HepG2 (cell line): ENCODE data around the gene DUS3L. TPM values are rescaled to one million over a fixed set of nuclear protein-coding genes. Genes with fewer than 3 reads are reported as not detected.
A peak's percentile ranks its signal among the peaks of the same experiment; 100 is the strongest.

Experiments
- ATAC-seq: fragments of 200-7000 bp; cut with Tn5 transposase; 3 replicates; pipeline ENCODE4 v1.9.1; 2020; ENCODE audit warnings: mild to moderate bottlenecking, moderate library complexity
- BruUV-seq: library from RNA; stranded (reverse); fragments of 400-500 nt; replicated peaks from 2 replicates; lab custom pipeline; 2021; lab: Mats Ljungman, UMichigan
- CTCF ChIA-PET: fragments of 300-600 bp; formaldehyde crosslinking; extraction: SDS; loops from one replicate; lab custom pipeline; 2021; ENCODE audit warnings: low total read pairs, inconsistent platforms, low intra/inter-chr PET ratio; lab: Yijun Ruan, JAX
- POLR2A ChIA-PET: fragments of 350-600 bp; sonication (Branson Sonifier 250); formaldehyde crosslinking; loops from one replicate; lab custom pipeline; 2020; ENCODE audit warnings: antibody characterized with exemption, inconsistent platforms; lab: Yijun Ruan, JAX
- DNase-seq: peaks from one replicate; pipeline ENCODE4 v3.0.0-alpha.2; 2015; ENCODE audit warnings: low spot score
- FAIRE-seq: peaks from 3 replicates; lab custom pipeline; 2011; peaks lifted over from hg19 to GRCh38; lab: Jason Lieb, UNC
- H2AFZ ChIP-seq: one replicate; pipeline ENCODE4 v1.6.1; 2011; ENCODE audit warnings: low read length, inconsistent platforms
- H3K27ac ChIP-seq: fragments of 300-600 bp; 3 replicates; pipeline ENCODE4 v1.8.0; 2011; ENCODE audit warnings: mixed run types, mild to moderate bottlenecking, mixed read lengths, low read length, inconsistent platforms; ENCODE audit not compliant: insufficient read depth; ENCODE audit errors: extremely low read length
- H3K27me3 ChIP-seq, 2 experiments: fragments of 200-600 bp in 1 of 2; 2 replicates in 1 of 2; 3 replicates in 1 of 2; pipeline versions ENCODE4 v1.6.0 to v1.8.0; 2011; ENCODE audit warnings: low read length in 2 of 2, mild to moderate bottlenecking in 2 of 2, moderate library complexity in 2 of 2, inconsistent platforms in 1 of 2; ENCODE audit not compliant: insufficient read depth in 2 of 2, control insufficient read depth in 1 of 2
- H3K36me3 ChIP-seq, 2 experiments: fragments of 200-600 bp in 1 of 2; replicated peaks in 1 of 2; 2 replicates in 1 of 2; 3 replicates in 1 of 2; pipeline versions ENCODE4 v1.5.1 to v1.8.0; 2011; ENCODE audit warnings: low read length in 2 of 2, inconsistent platforms in 1 of 2; ENCODE audit not compliant: insufficient read depth in 2 of 2, control insufficient read depth in 1 of 2
- H3K4me1 ChIP-seq: 2 replicates; pipeline ENCODE4 v1.5.1; 2012; ENCODE audit warnings: low read length, inconsistent platforms; ENCODE audit not compliant: insufficient read depth
- H3K4me2 ChIP-seq: 2 replicates; pipeline ENCODE4 v1.6.0; 2011; ENCODE audit warnings: low read depth, low read length, inconsistent platforms
- H3K4me3 ChIP-seq, 3 experiments: fragments of 200-600 bp in 1 of 3; sonication (generic), shearing (Covaris generic) in 1 of 3; replicated peaks in 1 of 3; 2 replicates each; pipeline ENCODE4 v1.5.1; 2011 to 2016; ENCODE audit warnings: low read length in 3 of 3, inconsistent platforms in 2 of 3, low read depth in 2 of 3, mild to moderate bottlenecking in 2 of 3, control low read depth in 1 of 3, mixed read lengths in 1 of 3; ENCODE audit not compliant: insufficient read depth in 1 of 3
- H3K79me2 ChIP-seq: one replicate; pipeline ENCODE4 v1.6.1; 2011; ENCODE audit warnings: low read length, inconsistent platforms; ENCODE audit not compliant: insufficient read depth
- H3K9ac ChIP-seq: 2 replicates; pipeline ENCODE4 v1.6.0; 2011; ENCODE audit warnings: mild to moderate bottlenecking, low read depth, low read length, inconsistent platforms; ENCODE audit not compliant: insufficient read depth
- H3K9me3 ChIP-seq: 2 replicates; pipeline ENCODE4 v1.5.1; 2012; ENCODE audit warnings: mild to moderate bottlenecking, low read length
- H4K20me1 ChIP-seq: 2 replicates; pipeline ENCODE4 v1.6.0; 2011; ENCODE audit warnings: inconsistent platforms, mild to moderate bottlenecking, low read length, moderate library complexity; ENCODE audit not compliant: insufficient read depth
- CBFB ChIP-seq: sonication (generic); formaldehyde crosslinking; IDR thresholded peaks from 2 replicates; pipeline ENCODE4 v1.4.0; 2020; ENCODE audit warnings: missing genetic modification reagents
- DR1 ChIP-seq: sonication (generic); formaldehyde crosslinking; IDR thresholded peaks from 2 replicates; pipeline ENCODE4 v1.8.0; 2021; ENCODE audit warnings: mild to moderate bottlenecking, missing genetic modification reagents, inconsistent platforms
- FOXC1 ChIP-seq: sonication (generic); formaldehyde crosslinking; IDR thresholded peaks from 2 replicates; pipeline ENCODE4 v1.8.0; 2022; ENCODE audit warnings: mild to moderate bottlenecking, missing genetic modification reagents, borderline replicate concordance
- IRX3 ChIP-seq: sonication (generic); formaldehyde crosslinking; IDR thresholded peaks from 2 replicates; pipeline ENCODE4 v1.8.1; 2023; ENCODE audit warnings: mild to moderate bottlenecking, low read depth, missing genetic modification reagents, borderline replicate concordance
- MED13 ChIP-seq: sonication (generic); formaldehyde crosslinking; IDR thresholded peaks from 2 replicates; pipeline ENCODE4 v1.5.0; 2020; ENCODE audit warnings: missing genetic modification reagents
- NBN ChIP-seq: fragments of 450-650 bp; conservative IDR thresholded peaks from 2 replicates; pipeline ENCODE4 v1.6.1; 2017
- NFYC ChIP-seq: IDR thresholded peaks from 2 replicates; pipeline ENCODE4 v1.6.1; 2016; ENCODE audit warnings: missing genetic modification reagents, missing compliant biosample characterization
- SRSF9 ChIP-seq: fragments of 200-400 bp; formaldehyde crosslinking; IDR thresholded peaks from 2 replicates; pipeline ENCODE4 v1.6.1; 2018; ENCODE audit warnings: borderline replicate concordance, mild to moderate bottlenecking, low read depth, low read length; ENCODE audit not compliant: insufficient read depth, poor library complexity, severe bottlenecking
- ZNF282 ChIP-seq: fragments of 450-650 bp; IDR thresholded peaks from 2 replicates; pipeline ENCODE4 v1.6.1; 2018; ENCODE audit not compliant: partially characterized antibody
- ZNF543 ChIP-seq: sonication (generic); formaldehyde crosslinking; IDR thresholded peaks from 2 replicates; pipeline ENCODE4 v1.4.0; 2020; ENCODE audit warnings: mild to moderate bottlenecking, missing genetic modification reagents
- ZNF772 ChIP-seq: sonication (generic); formaldehyde crosslinking; IDR thresholded peaks from 2 replicates; pipeline ENCODE4 v1.5.0; 2020; ENCODE audit warnings: mild to moderate bottlenecking, missing genetic modification reagents
- WGBS: methylation state at CpG from one replicate; pipeline ENCODE4 v1.1.6; 2017; ENCODE audit warnings: low lambda C conversion rate; 5-methylcytosine and 5-hydroxymethylcytosine counted together
- in situ Hi-C: cut with HindIII; loops from 2 replicates; pipeline ENCODE4 v1.10.0; 2017; ENCODE audit warnings: low pct_unique_long_range_greater_than_20kb; ENCODE audit not compliant: extremely low pct_ligation_motif_present
- intact Hi-C: fragments of 100-400 bp; cut with micrococcal nuclease; formaldehyde crosslinking; loops from one replicate; pipeline ENCODE4 v1.10.0; 2022; ENCODE audit not compliant: unreplicated experiment
- polyA plus RNA-seq, 8 experiments: library from polyadenylated mRNA; depleted of rRNA in 3 of 8; stranded (reverse) in 7 of 8; unstranded in 1 of 8; fragments of >200 nt; fragmentation: Illumina TruSeq in 4 of 8; extraction: Trizol in 4 of 8; gene quantifications; 2 replicates each; pipeline versions ENCODE4 v1.2.1 to v1.2.3, GENCODE V29; 2011 to 2016; ENCODE audit warnings: low read depth in 4 of 8, missing spikeins in 1 of 8, mixed read lengths in 1 of 8; ENCODE audit not compliant: insufficient read depth in 1 of 8
- total RNA-seq, 5 experiments: library from RNA; depleted of rRNA; stranded (reverse); fragments of >200 nt; fragmentation: Illumina TruSeq; extraction: Trizol; gene quantifications; 2 replicates each; pipeline ENCODE4 v1.2.3, GENCODE V29; 2016; ENCODE audit warnings: low read depth in 1 of 5
- TF ChIP-seq, protein P1 (sequence below): sonication (generic); formaldehyde crosslinking; IDR thresholded peaks from 2 replicates; pipeline ENCODE4 v1.4.0; 2020; ENCODE audit warnings: missing genetic modification reagents, mild to moderate bottlenecking, borderline replicate concordance
- TF ChIP-seq, protein P2 (sequence below): sonication (generic); formaldehyde crosslinking; IDR thresholded peaks from one replicate; pipeline ENCODE4 v1.5.1; 2020; ENCODE audit warnings: mild to moderate bottlenecking, missing genetic modification reagents; ENCODE audit errors: not compliant biosample characterization

The DUS3L gene
- total and polyA plus RNA-seq, 2 of the 13 experiments (the other 11 are each of a cell fraction or from before 2014, with no cell fraction given), result 13.3 to 25.1 TPM

DNA sequence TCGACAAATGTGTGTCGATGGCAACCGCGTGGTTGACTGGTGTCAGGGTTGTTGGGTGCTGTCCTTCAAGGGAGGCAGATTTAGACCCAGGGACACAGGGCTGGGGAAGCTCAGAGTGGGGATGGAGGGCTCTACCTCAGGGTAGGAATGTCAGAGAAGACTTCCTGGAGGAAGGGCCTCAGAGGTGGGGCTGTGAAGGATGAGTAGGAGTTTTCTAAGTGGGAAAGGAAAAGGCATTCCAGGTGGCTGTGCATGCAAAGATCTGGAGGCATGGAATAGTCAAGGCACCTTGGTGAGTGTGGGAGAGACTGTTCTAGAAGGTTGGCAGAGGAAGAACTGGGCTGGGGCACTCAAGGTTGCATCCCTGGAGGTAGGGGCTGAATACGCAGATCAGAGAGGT lies 15.9 kb upstream of the DUS3L start (continued):
- no peak for TF ChIP-seq ZNF282
- TF ChIP-seq MED13 (CRISPR knock-in tag), result no peak
- no peak for TF ChIP-seq NFYC

DNA sequence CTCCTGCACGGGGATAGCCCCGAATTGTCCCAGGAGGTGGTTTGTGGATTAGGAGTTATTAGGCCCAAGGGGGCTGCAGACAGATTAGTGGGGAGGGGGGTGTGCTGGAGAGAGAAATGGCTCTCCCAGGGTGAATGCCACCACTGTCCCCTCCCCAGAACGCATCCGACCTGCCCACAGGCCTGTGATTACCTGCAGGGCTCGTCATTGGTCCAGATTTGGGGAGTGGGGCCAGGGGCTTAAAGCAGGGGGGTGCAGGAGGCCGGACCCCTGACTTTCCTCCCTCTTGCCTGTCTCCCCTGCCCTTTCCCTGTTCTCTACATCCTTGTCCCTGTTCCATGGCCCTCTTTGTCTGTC lies 15.1 kb upstream of the DUS3L start:
- Histone ChIP-seq H2AFZ (no peak overlapping the region), H3K79me2 (no peaks in the 10 kb centered on the region), H3K36me3 (no peaks in the 10 kb centered on the region), H4K20me1 (no peaks in the 10 kb centered on the region), H3K27me3 (no peaks in the 10 kb centered on the region), H3K4me3 (peak overlapping the region; percentile 56 to 75 (median 63); a peak in 4 of 6 replicates), H3K4me1 (peaks cover 50% of the 10 kb centered on the region), H3K27ac (no peak overlapping the region), H3K9ac (peak overlapping the region; percentile 47; the same call in 1 of the 2 replicates), H3K9me3 (no peaks in the 10 kb centered on the region), H3K4me2 (peak overlapping the region; percentile 83)
- WGBS, result 33% methylated on average over 6 of the region's 6 CpGs
- BruUV-seq, result no TSS peak
- ATAC-seq (no peak), DNase-seq (no peak), FAIRE-seq (no peak)
- POLR2A ChIA-PET, result interaction anchor here (1.1 kb wide), 1 partner anchor 99 kb away, joined by 4 read pairs; the partner anchor contains the start of gene VMAC
- CTCF ChIA-PET, result interaction anchor here (3.3 to 4.6 kb wide), 3 partner anchors 17 to 86 kb away, joined by 19 to 71 read pairs (median 30); no protein-coding TSS in a partner anchor
- intact Hi-C loops (loop anchor here (10.0 kb wide), 1 partner anchor 219 kb away; no protein-coding TSS in a partner anchor), in situ Hi-C loops (loop anchor here (5.0 kb wide), 1 partner anchor 86 kb away; no protein-coding TSS in a partner anchor)
- TF ChIP-seq, protein P1, sequence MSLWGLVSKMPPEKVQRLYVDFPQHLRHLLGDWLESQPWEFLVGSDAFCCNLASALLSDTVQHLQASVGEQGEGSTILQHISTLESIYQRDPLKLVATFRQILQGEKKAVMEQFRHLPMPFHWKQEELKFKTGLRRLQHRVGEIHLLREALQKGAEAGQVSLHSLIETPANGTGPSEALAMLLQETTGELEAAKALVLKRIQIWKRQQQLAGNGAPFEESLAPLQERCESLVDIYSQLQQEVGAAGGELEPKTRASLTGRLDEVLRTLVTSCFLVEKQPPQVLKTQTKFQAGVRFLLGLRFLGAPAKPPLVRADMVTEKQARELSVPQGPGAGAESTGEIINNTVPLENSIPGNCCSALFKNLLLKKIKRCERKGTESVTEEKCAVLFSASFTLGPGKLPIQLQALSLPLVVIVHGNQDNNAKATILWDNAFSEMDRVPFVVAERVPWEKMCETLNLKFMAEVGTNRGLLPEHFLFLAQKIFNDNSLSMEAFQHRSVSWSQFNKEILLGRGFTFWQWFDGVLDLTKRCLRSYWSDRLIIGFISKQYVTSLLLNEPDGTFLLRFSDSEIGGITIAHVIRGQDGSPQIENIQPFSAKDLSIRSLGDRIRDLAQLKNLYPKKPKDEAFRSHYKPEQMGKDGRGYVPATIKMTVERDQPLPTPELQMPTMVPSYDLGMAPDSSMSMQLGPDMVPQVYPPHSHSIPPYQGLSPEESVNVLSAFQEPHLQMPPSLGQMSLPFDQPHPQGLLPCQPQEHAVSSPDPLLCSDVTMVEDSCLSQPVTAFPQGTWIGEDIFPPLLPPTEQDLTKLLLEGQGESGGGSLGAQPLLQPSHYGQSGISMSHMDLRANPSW, result no peak
- TF ChIP-seq FOXC1 (CRISPR knock-in tag) (no peak), SRSF9 (no peak), NBN (no peak), ZNF772 (CRISPR knock-in tag) (peak; percentile 5; the same call in 1 of the 2 replicates), CBFB (no peak), ZNF543 (no peak), IRX3 (CRISPR knock-in tag) (no peak), DR1 (CRISPR knock-in tag) (0 out of 2 replicates have a peak, but pooled peaks have one; percentile 10)
- TF ChIP-seq, protein P2, sequence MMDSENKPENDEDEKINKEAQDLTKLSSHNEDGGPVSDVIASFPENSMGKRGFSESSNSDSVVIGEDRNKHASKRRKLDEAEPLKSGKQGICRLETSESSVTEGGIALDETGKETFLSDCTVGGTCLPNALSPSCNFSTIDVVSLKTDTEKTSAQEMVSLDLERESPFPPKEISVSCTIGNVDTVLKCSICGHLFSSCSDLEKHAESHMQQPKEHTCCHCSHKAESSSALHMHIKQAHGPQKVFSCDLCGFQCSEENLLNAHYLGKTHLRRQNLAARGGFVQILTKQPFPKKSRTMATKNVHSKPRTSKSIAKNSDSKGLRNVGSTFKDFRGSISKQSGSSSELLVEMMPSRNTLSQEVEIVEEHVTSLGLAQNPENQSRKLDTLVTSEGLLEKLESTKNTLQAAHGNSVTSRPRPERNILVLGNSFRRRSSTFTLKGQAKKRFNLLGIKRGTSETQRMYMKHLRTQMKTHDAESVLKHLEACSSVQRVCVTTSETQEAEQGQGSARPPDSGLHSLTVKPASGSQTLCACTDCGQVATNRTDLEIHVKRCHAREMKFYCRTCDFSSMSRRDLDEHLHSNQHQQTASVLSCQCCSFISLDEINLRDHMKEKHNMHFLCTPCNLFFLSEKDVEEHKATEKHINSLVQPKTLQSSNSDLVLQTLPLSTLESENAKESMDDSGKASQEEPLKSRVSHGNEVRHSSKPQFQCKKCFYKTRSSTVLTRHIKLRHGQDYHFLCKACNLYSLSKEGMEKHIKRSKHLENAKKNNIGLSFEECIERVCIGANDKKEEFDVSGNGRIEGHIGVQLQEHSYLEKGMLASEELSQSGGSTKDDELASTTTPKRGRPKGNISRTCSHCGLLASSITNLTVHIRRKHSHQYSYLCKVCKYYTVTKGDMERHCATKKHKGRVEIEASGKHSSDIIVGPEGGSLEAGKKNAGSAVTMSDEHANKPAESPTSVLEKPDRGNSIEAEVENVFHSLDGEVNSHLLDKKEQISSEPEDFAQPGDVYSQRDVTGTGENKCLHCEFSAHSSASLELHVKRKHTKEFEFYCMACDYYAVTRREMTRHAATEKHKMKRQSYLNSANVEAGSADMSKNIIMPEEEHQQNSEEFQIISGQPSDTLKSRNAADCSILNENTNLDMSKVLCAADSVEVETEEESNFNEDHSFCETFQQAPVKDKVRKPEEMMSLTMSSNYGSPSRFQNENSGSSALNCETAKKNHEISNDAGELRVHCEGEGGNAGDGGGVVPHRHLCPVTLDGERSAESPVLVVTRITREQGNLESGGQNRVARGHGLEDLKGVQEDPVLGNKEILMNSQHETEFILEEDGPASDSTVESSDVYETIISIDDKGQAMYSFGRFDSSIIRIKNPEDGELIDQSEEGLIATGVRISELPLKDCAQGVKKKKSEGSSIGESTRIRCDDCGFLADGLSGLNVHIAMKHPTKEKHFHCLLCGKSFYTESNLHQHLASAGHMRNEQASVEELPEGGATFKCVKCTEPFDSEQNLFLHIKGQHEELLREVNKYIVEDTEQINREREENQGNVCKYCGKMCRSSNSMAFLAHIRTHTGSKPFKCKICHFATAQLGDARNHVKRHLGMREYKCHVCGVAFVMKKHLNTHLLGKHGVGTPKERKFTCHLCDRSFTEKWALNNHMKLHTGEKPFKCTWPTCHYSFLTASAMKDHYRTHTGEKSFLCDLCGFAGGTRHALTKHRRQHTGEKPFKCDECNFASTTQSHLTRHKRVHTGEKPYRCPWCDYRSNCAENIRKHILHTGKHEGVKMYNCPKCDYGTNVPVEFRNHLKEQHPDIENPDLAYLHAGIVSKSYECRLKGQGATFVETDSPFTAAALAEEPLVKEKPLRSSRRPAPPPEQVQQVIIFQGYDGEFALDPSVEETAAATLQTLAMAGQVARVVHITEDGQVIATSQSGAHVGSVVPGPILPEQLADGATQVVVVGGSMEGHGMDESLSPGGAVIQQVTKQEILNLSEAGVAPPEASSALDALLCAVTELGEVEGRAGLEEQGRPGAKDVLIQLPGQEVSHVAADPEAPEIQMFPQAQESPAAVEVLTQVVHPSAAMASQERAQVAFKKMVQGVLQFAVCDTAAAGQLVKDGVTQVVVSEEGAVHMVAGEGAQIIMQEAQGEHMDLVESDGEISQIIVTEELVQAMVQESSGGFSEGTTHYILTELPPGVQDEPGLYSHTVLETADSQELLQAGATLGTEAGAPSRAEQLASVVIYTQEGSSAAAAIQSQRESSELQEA (CRISPR knock-in tag), result no peak
